Anterior cingulate cortex (tissue), 58 donors: Measurements from ENCODE around the gene PTPRN.

Experiments
- DNase-seq, 58 donors: peaks; one replicate each; lab custom pipeline; 2025; lab: John Stamatoyannopoulos, UW

Gene PTPRN

GRCh38 chr2:219247678-219248642 is 61.2 kb downstream of the PTPRN start:
- DNase-seq = no peak

DNA sequence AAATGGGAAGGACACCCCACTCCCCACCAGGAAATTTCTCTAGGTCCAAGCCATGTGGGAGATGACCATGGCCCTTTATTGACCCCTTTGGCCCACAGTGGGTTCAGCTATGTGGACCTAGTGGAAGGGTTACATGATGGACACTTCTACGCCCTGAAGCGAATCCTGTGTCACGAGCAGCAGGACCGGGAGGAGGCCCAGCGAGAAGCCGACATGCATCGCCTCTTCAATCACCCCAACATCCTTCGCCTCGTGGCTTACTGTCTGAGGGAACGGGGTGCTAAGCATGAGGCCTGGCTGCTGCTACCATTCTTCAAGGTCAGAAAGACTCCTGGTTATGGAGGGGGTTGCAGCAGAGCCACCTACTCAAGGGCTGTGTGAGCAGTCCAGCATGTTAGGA is 62.6 kb downstream of the PTPRN start:
- no peak for DNase-seq

GRCh38 chr2:219245899-219246230 is 63.3 kb downstream of the PTPRN start:
- no peak for DNase-seq

DNA sequence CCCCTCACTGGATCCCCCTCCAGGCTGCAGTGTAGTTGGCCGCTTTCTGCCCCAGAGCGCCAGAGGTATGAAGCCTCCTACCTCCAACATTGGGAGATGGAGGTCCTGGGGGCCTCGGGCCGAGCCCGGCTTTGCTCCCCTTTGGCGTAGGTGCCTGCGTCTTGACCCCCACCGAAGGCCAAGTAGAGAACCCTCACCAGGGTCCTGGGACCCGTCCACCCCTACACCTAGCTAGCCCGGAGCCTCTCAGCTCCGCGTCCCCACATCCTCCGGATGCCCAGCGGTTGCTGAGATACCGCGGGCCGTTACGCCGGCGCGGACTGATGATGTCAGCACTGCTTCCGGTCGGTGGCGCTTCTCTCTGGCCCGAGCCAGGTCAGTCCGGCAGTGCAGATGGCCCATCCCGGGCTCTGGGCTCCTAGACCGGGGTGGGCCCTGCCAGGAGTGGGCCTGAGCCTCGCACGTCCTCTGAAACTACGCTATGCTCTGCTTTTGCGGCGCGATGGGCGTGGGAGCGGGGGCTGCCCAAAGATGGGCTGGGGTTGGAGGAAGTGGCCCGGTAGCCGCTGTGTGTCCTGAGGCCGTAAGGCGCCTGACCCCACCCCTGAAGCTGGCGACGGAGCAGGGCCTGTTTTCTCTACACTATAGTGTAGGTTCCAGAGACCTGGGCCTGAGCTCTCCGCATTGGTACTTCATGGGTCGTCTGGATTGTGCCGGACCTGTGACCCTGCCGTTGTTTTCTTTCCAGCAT is 63.9 kb downstream of the PTPRN start, which contains the start of the genes GLB1L and STK16:
Gene GLB1L, minus strand, starts transcription at position 297 of the 751 bp plus-strand sequence. CDS start 1,871 bp downstream, outside the sequence.
Gene STK16, plus strand, starts transcription at position 332 of the 751 bp plus-strand sequence. CDS start 521 bp downstream, outside the sequence.
- DNase-seq = peak; percentile 18 to 97 (median 87)

- DNase-seq = no peak
These were observed 64.4 kb downstream of the PTPRN start for GRCh38 chr2:219244789-219245147.

DNA sequence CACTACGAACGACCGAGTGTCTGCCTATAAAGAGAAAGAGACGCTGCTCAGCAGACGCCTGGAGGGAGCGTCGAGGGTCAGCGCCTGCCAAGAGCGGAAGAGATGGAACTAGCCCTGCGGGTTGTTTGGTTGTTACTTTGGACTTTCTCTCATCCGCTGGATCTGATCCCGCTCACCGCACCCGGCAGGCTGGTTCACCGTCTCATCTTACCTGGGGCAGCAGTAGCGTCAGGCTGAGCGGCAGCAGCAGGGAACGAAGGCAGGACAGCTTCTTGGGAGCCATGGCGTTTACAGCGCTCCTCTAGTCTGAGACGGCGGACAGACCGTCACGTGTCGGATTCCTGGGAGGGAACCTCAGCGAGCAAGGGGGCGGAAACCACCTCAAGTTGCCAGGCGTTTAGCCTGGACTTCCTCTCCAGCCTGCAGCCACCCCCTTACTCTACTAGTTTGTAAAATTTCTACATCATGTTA is 65.9 kb downstream of the PTPRN start:
- DNase-seq = no peak
